HFFc6 (cell line): ENCODE data around the gene PDE4D. TPM values are rescaled to one million over a fixed set of nuclear protein-coding genes. Genes with fewer than 3 reads are reported as not detected.

Experiments used
- DNase-seq: peaks from one replicate; pipeline ENCODE4 v3.0.0-alpha.2; 2018
- H3K27ac Mint-ChIP-seq: 2 replicates; pipeline ENCODE4 v1.8.0; 2020; ENCODE audit warnings: mild to moderate bottlenecking, mixed read lengths
- H3K27me3 Mint-ChIP-seq: 2 replicates; pipeline ENCODE4 v1.8.0; 2021; ENCODE audit warnings: mild to moderate bottlenecking, moderate library complexity, mixed read lengths; ENCODE audit not compliant: insufficient read depth
- H3K36me3 Mint-ChIP-seq: 2 replicates; pipeline ENCODE4 v1.8.0; 2021; ENCODE audit warnings: low read depth, mixed read lengths
- H3K4me1 Mint-ChIP-seq: 2 replicates; pipeline ENCODE4 v1.8.0; 2020; ENCODE audit warnings: low read depth, mixed read lengths
- H3K4me3 Mint-ChIP-seq: 2 replicates; pipeline ENCODE4 v1.8.0; 2020; ENCODE audit warnings: mild to moderate bottlenecking, moderate library complexity, mixed read lengths
- H3K9me3 Mint-ChIP-seq: 2 replicates; pipeline ENCODE4 v1.8.0; 2020; ENCODE audit warnings: mild to moderate bottlenecking, mixed read lengths
- CTCF ChIP-seq: fragments of 200-600 bp; sonication (generic); IDR thresholded peaks from 2 replicates; pipeline ENCODE4 v1.5.0; 2021; ENCODE audit warnings: antibody characterized with exemption, mild to moderate bottlenecking
- total RNA-seq, 6 experiments: library from RNA; stranded (reverse); fragmentation: NEBNext Ultra II Directional; extraction: Animal tissue kit (Norgen Biotek cat#: 25700); gene quantifications; 2 replicates in 1 of 6; 3 replicates in 5 of 6; pipeline ENCODE4 v1.2.3, GENCODE V29; 2021

PDE4D gene
- total RNA-seq, 6 experiments from 2014 or later = 1.8 to 7.3 (median 6.2) TPM

- no peak overlapping the region for H3K27ac Mint-ChIP-seq
- no peak overlapping the region for H3K4me3 Mint-ChIP-seq
- no peaks in the 10 kb centered on the region for H3K9me3 Mint-ChIP-seq
- TF ChIP-seq CTCF = no peak
- peaks cover 8% of the 10 kb centered on the region for H3K27me3 Mint-ChIP-seq
- no peak for DNase-seq
- H3K4me1 Mint-ChIP-seq = no peaks in the 10 kb centered on the region
- H3K36me3 Mint-ChIP-seq = no peaks in the 10 kb centered on the region
These were observed 551.8 kb downstream of the PDE4D start for GRCh38 chr5:59341760-59342159.

DNA sequence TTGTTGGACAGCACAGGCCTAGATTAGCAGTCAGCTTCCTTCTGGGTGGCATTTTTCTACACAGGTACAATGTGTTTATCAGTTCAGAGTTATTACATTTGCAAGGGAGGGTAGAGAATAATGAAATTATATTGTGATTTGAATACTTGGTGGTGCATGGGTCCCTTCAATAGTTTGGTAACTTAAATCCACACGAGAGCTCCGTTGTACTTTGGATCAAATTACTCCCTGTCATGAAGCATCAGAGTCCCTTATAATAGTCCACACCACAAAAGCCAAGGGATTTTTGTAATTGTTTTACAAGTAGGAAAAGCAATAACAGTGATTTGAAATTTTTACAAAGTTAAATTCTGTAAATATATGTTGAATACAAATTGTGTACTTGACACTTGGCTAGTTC is 552.4 kb downstream of the PDE4D start:
- DNase-seq = no peak
- Mint-ChIP-seq H3K4me3 (no peak overlapping the region), H3K36me3 (no peaks in the 10 kb centered on the region), H3K4me1 (no peaks in the 10 kb centered on the region), H3K9me3 (no peaks in the 10 kb centered on the region), H3K27me3 (peaks cover 8% of the 10 kb centered on the region), H3K27ac (no peak overlapping the region)
- no peak for TF ChIP-seq CTCF

DNA sequence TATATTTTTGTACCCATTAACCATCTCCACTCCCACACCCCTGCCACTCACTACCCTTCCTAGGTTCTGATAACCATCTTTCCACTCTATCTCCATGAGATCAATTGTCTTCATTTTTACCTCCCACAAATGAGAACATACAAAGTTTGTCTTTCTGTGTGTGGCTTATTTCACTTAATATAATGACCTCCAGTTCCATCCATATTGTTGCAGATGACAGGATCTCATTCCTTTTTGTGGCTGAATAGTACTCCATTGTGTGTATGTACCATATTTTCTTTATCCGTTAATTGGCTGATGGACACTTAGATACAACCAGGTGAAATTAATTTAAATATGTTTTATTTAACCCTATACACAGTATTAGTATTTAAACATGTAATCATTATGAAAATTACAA is 552.9 kb downstream of the PDE4D start:
- Mint-ChIP-seq H3K4me3 (no peak overlapping the region), H3K9me3 (no peaks in the 10 kb centered on the region), H3K27me3 (peaks cover 8% of the 10 kb centered on the region), H3K36me3 (no peaks in the 10 kb centered on the region), H3K27ac (no peak overlapping the region), H3K4me1 (no peaks in the 10 kb centered on the region)
- no peak for TF ChIP-seq CTCF
- DNase-seq = no peak

DNA sequence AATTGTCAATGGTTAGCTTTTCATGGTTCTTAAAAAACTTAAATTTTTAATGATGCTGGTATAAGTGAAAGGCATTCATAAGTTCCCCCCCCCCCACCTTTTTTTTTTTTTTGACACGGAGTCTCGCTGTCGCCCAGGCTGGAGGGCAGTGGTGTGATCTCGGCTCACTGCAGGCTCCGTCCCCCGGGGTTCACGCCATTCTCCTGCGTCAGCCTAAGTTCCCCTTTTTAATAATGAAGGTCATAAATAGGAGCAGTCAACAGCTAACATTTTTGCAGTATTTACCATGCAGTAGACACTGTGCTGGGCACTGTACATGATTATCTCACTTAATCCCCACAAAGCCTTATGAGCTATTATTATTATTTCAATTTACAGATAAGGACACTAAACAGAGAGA is 556.3 kb downstream of the PDE4D start:
- no peaks in the 10 kb centered on the region for H3K36me3 Mint-ChIP-seq
- no peak overlapping the region for H3K4me3 Mint-ChIP-seq
- H3K9me3 Mint-ChIP-seq = no peaks in the 10 kb centered on the region
- no peak overlapping the region for H3K27ac Mint-ChIP-seq
- no peak for DNase-seq
- H3K4me1 Mint-ChIP-seq = no peaks in the 10 kb centered on the region
- peaks cover 1% of the 10 kb centered on the region for H3K27me3 Mint-ChIP-seq
- no peak for TF ChIP-seq CTCF

DNA sequence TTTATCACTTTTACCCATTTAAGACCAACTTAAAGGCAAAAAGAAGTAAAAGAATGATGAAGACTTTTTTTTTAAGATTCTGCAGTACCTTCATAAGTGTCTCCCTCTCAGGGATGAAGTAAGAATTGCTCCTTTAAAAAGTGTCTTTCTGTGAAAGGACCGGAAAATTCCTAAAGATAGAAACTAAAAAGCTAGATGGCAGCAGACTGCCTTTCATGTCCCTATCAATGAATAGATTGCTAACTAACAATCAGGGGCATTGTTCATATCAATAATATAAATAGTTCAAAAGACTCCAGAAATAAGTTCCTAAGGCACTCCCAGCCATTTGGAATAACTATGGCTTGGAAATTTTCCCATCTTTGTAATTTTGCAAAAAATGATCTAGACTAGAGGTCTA is 558.0 kb downstream of the PDE4D start:
- Mint-ChIP-seq H3K9me3 (no peaks in the 10 kb centered on the region), H3K36me3 (no peaks in the 10 kb centered on the region), H3K4me1 (no peaks in the 10 kb centered on the region), H3K27ac (no peak overlapping the region), H3K4me3 (no peak overlapping the region), H3K27me3 (peaks cover 1% of the 10 kb centered on the region)
- DNase-seq = no peak
- TF ChIP-seq CTCF = peak; percentile 30; the same call in 1 of the 2 replicates

GRCh38 chr5:59333416-59333815 is 560.1 kb downstream of the PDE4D start:
- TF ChIP-seq CTCF = no peak
- Mint-ChIP-seq H3K27ac (no peak overlapping the region), H3K4me1 (no peaks in the 10 kb centered on the region)

More at GRCh38 chr5:59333416-59333815, 560.1 kb downstream of the PDE4D start:
- no peaks in the 10 kb centered on the region for H3K36me3 Mint-ChIP-seq
- H3K27me3 Mint-ChIP-seq = no peaks in the 10 kb centered on the region; the same call in none of the 2 replicates
- H3K4me3 Mint-ChIP-seq = no peak overlapping the region
- H3K9me3 Mint-ChIP-seq = no peaks in the 10 kb centered on the region
- no peak for DNase-seq
